HT1080 (cell line): ENCODE data around the gene SLIT1. TPM values are rescaled to one million over a fixed set of nuclear protein-coding genes. Genes with fewer than 3 reads are reported as not detected.

Experiments used
- DNase-seq: peaks from one replicate; pipeline ENCODE4 v3.0.0-alpha.2; 2015; ENCODE audit warnings: low read depth
- total RNA-seq: library from RNA; depleted of rRNA; stranded (reverse); fragments of >200 nt; shearing (Covaris generic); gene quantifications from 2 replicates; pipeline ENCODE4 v1.2.3, GENCODE V29; 2014

Gene SLIT1
- total RNA-seq, 1 experiment from 2014 or later, result not detected

DNA sequence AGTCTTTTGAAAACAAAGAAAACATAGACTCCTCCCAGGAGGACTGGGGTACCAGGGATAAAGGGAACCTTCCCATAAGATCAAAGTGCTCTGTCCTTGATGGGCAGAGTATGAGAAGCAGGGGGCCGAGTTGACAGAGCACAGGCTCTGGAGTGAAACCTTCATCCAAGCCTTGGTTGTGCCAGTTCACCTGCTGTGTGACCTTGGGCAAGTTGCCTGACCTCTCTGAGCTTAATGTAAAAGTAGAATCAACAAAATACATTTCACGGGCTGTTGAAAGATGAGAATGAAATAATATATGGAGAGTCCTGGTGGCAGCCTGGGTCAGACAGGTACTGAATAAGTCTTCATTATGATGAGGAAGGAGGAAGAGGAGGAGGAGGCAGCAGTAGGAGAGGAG lies 69.9 kb downstream of the SLIT1 start:
- DNase-seq, result no peak

GRCh38 chr10:97111615-97112014 lies 74.1 kb downstream of the SLIT1 start:
- no peak for DNase-seq

- no peak for DNase-seq
These were observed 76.2 kb downstream of the SLIT1 start for GRCh38 chr10:97109547-97109946.

- no peak for DNase-seq
These were observed 78.2 kb downstream of the SLIT1 start for GRCh38 chr10:97107551-97107950.

DNA sequence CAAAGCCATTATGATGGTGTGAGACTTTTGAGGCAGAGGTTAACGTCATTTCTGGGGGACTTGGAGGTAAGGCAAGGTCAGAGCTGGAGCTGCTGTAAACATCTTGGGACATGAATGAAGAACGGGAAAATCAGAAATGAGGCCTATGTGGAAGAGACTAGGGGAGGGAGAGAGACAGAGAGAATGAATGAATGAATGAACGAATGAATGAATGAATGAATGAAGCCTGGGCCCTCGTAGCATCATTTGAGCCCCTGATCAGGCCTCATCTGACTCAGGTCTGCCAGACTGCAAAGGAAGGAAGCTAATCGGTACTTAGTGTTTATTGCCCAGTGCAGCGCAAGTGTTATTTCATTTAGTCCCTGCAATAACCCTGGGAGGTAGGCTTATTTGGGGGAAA lies 79.6 kb downstream of the SLIT1 start:
- no peak for DNase-seq

GRCh38 chr10:97105303-97105702 lies 80.5 kb downstream of the SLIT1 start:
- DNase-seq, result no peak

GRCh38 chr10:97103316-97104080 lies 82.3 kb downstream of the SLIT1 start:
- no peak for DNase-seq

DNA sequence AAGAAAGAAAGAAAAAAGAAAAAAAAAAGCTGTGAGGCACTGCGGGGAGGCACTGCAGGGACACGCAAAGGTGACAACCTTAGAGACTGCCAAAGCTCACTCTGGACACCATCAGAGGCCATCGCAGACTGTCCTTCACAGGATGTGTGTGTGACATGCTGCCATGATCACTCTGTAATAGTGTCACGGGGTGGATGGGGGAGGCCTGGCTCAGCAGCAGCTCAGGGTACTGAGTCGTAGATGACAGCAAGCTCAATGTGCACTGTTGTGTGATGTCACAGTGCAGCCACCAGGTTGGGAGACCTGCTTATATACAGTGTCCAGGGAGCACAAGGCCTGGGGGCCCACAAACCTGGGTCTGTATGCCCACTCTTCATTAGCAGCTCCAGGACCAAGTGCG lies 83.3 kb downstream of the SLIT1 start:
- no peak for DNase-seq

DNA sequence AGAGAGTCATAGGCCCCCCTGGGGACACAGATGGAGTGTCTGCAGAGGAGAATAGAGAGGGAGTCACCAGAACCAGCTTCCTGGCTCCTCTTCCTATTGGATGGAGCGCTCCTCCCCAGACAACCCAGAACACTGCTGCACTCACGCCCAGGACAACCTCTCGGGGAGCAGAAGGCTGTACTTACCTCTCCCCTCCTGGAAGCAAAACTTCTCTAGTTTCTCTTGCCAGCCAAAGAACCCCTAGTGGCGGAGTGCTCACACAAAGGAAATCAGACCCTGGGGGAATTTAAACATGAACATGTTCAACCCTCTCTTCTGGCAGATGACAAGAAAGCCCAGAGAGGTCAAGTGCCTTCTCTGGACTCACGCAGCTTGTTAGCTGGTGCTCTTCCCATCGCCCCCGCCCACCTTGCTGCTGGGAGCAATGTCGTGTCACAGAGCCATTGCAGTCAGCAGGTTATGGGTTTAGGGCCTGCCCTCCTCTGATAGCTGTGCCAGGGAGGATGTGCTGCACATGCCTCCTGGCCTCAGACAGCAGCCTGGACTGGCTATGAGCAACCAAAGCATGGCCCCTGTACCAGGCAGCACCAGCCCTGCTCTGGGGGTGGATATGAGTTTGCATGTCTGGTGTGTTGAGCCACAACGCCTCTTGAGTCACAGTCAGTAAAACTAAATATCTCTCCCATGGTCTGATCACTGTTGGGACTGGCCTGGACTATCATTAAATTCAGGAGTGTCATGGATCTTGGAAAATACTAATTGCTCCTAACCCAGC lies 84.4 kb downstream of the SLIT1 start:
- no peak for DNase-seq

- DNase-seq, result no peak
These were observed 85.1 kb downstream of the SLIT1 start for GRCh38 chr10:97100657-97101056.

DNA sequence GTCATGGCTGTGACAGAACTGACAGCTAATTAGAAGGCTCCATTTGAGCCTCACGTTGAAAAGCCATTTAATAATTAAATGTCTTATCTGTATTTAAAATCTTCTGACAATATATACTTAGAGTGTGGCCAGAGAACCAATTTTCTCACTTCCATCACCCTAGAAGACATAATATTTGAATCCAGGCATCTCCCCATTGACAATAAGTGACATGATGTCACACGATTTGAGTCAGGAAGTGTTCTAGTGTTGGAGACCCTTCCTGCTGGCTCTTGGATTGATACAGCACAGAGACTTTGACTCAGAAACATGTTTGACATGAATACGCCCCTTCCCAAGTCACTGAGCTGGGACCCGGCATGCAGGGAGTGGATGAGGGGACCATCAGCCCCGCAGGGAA lies 85.9 kb downstream of the SLIT1 start:
- no peak for DNase-seq

- DNase-seq, result no peak
These were observed 86.7 kb downstream of the SLIT1 start for GRCh38 chr10:97099089-97099488.

DNA sequence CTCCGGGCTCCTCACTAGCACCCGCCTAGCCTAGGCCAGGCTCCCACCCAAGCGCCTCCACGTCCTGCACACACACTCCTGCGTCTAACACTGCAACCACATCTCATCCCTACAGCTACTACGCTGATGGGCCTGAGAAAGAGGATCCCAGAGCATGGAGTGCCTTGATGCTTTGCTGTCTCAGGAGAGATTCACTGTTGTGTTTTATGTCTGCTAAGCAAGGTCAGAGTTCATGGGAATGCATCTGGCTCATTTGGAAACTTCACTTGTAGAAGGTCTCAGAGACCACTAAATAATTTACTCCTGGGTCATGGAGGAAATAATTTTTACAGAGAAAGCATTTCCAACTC lies 88.7 kb downstream of the SLIT1 start:
- DNase-seq, result no peak

GRCh38 chr10:97096261-97097083 lies 89.3 kb downstream of the SLIT1 start:
- DNase-seq, result no peak

DNA sequence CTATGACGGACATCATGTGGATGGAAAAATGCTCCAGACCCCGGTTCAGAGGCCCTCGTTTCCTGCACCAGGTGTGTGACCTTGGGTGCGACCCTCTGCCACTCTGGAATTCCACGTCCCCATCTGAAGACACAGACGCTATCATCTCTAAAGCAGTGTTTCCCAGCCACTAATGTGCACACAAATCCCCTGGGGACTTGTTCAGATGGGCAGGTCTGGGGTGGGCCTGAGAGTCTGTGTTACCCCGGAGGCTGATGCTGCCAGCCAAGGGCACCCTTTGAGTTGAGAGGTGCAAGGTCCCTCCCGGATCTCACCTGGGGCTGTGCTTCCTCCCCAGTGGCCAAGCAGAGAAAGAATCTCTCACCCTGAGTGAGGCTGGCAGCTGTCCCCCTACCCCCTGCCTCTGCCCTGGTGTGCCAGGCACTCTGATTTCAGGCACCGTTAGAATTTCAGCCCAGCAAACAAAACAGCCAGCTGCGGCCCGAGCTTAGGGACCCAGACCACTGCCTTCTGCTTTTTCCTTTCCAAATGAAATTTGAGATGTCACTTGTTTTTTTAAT lies 90.0 kb downstream of the SLIT1 start:
- no peak for DNase-seq

- DNase-seq, result no peak
These were observed 95.1 kb downstream of the SLIT1 start for GRCh38 chr10:97090644-97091043.

GRCh38 chr10:97090035-97090434 lies 95.7 kb downstream of the SLIT1 start:
- DNase-seq, result no peak

- peak; percentile 48 for DNase-seq
These were observed 96.4 kb downstream of the SLIT1 start for GRCh38 chr10:97089209-97089870.

DNA sequence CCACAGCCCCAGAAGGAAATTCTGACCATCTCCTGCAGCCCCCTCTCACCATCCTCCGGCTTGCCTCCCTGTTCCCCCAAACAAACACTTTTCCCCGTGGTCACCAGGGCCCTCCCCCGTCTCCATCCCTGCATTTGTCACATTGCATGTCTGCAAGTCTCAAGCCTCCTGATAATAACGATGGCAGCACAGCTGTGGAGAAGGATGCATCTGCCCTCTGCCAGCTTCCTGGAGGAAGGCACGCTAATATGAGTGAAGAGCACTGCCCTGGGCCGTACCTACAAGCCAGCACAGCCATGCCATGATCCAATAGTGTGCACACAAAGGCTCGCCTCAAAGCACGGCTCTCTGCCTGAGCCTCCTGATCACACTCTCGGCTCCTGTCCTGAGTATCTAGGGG lies 98.5 kb downstream of the SLIT1 start:
- DNase-seq, result no peak

GRCh38 chr10:97086530-97086929 lies 99.2 kb downstream of the SLIT1 start:
- no peak for DNase-seq

GRCh38 chr10:97083228-97083829 lies 102.4 kb downstream of the SLIT1 start:
- DNase-seq, result no peak
